Mesodermal cell (in vitro differentiated cells): Measurements from ENCODE around the gene TDRD9.
A peak's percentile ranks its signal among the peaks of the same experiment; 100 is the strongest.

Experiments
- H3K27ac ChIP-seq: 2 replicates; pipeline ENCODE4 v1.7.0; 2013; ENCODE audit warnings: mild to moderate bottlenecking, low read depth, low read length, moderate library complexity; ENCODE audit not compliant: severe bottlenecking
- H3K36me3 ChIP-seq: 2 replicates; pipeline ENCODE4 v1.7.1; 2013; ENCODE audit warnings: mild to moderate bottlenecking, low read length, moderate library complexity; ENCODE audit not compliant: control insufficient read depth, insufficient read depth
- H3K4me1 ChIP-seq: one replicate; pipeline ENCODE4 v1.7.1; 2013; ENCODE audit warnings: mild to moderate bottlenecking, low read length; ENCODE audit not compliant: insufficient read depth, control insufficient read depth, poor library complexity, severe bottlenecking
- H3K4me3 ChIP-seq: 2 replicates; pipeline ENCODE4 v1.7.0; 2013; ENCODE audit warnings: low read length, control low read depth, mild to moderate bottlenecking; ENCODE audit not compliant: insufficient read depth, poor library complexity, severe bottlenecking; ENCODE audit errors: extremely low read depth
- H3K9me3 ChIP-seq: 2 replicates; pipeline ENCODE4 v1.7.1; 2013; ENCODE audit warnings: mild to moderate bottlenecking, low read length, moderate library complexity; ENCODE audit not compliant: control insufficient read depth
- WGBS, 2 experiments: methylation state at CpG; one replicate each; pipeline ENCODE4 v1.1.5; 2013; ENCODE audit warnings: missing lambda C conversion rate in 2 of 2; ENCODE audit not compliant: insufficient coverage in 2 of 2; 5-methylcytosine and 5-hydroxymethylcytosine counted together

Gene TDRD9

DNA sequence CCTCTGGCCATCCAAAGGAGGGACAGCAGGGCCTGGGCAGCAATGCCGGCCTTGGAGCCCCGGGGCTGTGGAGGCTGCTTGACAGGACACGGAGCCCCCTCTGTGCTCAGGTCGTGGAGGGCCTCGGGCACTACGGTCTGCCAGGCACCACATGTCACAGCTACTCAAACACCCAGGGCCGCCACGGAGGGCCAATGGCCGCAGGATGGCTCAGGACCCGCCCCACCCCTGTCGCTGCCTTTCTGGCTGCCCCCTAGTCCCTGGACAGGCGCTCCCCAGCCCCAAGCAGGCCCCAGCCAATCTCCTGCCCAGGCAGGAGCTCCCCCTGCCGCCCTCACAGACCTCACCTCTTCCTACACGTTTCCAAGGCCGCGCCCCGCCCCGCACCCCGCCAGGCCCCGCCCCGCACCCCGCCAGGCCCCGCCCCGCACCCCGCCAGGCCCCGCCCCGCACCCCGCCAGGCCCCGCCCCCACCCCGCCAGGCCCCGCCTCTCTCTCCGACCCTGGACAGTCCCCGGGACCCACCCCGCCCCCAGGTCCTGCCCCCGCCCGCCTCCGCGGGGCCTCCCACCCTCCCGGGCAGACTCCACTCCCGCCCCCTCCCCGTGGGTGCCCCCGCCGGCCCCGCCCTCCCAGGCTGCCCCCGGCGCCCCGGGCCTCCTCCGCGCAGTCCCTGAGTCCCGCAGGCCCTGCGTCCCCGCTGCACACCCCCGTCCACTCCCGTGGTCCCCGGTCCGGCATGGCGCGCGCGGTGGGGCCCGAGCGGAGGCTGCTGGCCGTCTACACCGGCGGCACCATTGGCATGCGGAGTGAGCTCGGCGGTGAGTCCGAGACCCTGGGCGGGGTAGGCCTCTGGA is 157.0 kb downstream of the TDRD9 start, which contains the start of gene ASPG:
Gene ASPG (plus strand): TSS at position 669 of the 857 bp plus-strand sequence. CDS start 71 bp downstream, at position 740.
- H3K4me1 ChIP-seq = no peaks in the 10 kb centered on the region
- no peaks in the 10 kb centered on the region for H3K9me3 ChIP-seq
- no peaks in the 10 kb centered on the region for H3K36me3 ChIP-seq
- H3K4me3 ChIP-seq = peak within 1 kb of the TSS; percentile 2
- peak within 1 kb of the TSS; percentile 23 for H3K27ac ChIP-seq
- 67 to 72% methylated on average over 29 to 35 of the region's 70 CpGs for WGBS, 2 experiments

DNA sequence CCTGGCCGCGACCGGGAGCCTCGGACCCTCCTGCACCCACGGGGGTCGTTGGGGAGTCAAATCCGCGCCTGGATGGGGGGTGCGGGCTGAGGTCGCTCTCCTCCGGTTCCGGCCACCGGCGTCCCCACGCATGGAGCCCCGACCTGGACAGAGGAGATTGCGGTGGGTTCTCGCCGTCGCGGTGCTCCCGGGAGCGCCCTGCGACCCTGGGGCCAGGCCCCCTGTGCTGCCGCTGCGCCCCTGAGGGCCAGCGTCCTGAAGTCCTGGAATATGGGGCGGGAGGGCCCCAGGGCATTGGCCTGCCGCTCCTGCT is 157.6 kb downstream of the TDRD9 start:
- no peaks in the 10 kb centered on the region for H3K9me3 ChIP-seq
- no peak overlapping the region for H3K27ac ChIP-seq
- no peaks in the 10 kb centered on the region for H3K4me1 ChIP-seq
- H3K4me3 ChIP-seq = peak overlapping the region; percentile 2
- WGBS, 2 experiments = 74 to 87% methylated on average over 18 to 28 of the region's 29 CpGs
- H3K36me3 ChIP-seq = no peaks in the 10 kb centered on the region

DNA sequence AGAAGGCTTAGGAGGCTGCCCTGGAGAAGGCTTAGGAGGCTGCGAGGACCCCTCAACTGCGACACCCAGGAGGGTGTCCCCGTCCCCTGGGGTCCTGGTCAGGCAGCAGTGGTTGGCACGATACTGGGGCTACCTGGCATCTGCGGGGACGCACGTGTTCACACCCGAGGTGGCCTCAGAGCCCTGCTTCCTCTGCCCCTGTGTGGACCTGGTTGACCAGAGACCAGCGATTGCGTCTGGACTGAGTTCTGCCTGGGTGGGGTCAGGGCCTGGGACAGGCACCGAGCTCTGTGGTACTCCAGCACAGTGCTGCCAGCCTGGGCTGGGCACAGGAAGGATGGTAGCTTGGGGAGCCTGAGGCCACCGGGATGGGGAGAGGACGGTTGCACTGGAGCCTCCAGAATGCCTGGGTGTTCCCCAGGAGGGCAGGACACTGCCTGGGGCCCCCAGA is 158.0 kb downstream of the TDRD9 start:
- Histone ChIP-seq H3K4me3 (no peak overlapping the region), H3K9me3 (no peaks in the 10 kb centered on the region), H3K27ac (no peak overlapping the region), H3K4me1 (no peaks in the 10 kb centered on the region), H3K36me3 (no peaks in the 10 kb centered on the region)
- WGBS, 2 experiments = 93 to 94% methylated on average over 11 to 13 of the region's 13 CpGs

DNA sequence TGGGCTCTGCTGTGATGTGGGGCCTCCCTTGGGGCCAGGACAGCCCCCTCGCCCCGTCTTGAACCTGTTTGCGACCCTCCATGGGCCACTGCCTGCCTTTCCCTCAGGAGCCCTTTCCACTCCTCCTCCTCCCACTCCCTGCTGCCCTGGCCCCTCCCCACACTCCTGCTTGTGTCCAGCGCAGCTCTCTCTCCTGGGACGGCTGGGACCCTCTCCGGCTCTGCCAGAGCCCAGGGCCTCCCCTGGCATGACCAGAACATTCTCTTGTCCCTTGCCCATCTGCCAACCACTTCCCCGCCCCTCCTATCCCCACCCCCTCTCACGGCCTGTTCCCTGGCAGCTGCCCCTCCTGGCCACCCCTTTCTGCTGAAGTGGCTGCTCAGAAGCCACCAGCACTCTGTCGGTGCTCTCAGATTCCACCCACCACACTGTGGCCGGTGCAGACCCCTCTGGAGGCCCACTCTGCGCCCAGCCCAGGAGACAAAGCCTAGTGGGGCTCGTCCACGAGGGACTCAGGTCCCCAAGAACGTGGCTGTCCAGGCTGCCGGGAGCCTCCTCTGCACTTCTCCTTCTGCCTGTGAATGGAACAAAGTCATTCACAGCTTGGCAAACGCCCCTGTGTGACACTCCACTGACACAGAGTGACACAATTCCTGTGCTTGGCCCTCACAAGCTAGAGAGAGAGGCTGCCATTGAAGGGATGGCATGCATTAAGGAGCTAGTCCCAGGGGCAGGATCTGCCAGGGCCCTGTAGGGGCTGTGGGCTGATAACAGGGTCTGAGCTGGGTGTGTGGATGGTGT is 158.6 kb downstream of the TDRD9 start:
- 82 to 83% methylated on average over 13 to 14 of the region's 16 CpGs for WGBS, 2 experiments
- H3K4me1 ChIP-seq = no peaks in the 10 kb centered on the region
- no peak overlapping the region for H3K27ac ChIP-seq
- no peak overlapping the region for H3K4me3 ChIP-seq
- no peaks in the 10 kb centered on the region for H3K9me3 ChIP-seq
- no peaks in the 10 kb centered on the region for H3K36me3 ChIP-seq

DNA sequence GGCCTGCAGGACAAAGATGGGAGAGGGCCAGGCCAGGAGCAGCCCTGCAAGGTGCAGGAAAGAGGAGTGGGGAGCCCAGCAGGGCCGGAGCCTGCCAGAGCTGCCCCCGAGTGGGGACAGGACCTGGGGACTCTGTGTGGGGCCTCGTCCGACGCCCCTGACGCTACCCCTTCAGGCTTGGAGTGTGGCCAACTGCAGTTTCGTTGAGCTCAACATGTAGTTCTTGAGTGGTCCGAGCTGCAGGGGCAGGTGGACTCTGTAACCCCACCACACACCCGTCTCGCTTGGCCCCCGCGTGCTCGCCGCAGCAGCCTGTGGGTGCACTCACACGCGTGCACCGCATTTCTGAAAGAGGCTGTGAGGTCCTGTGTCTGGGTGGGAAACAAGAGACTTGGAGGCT is 159.2 kb downstream of the TDRD9 start:
- H3K36me3 ChIP-seq = no peaks in the 10 kb centered on the region
- WGBS, 2 experiments = 81 to 87% methylated on average over 15 to 16 of the region's 17 CpGs
- H3K4me3 ChIP-seq = no peak overlapping the region
- H3K9me3 ChIP-seq = no peaks in the 10 kb centered on the region
- no peak overlapping the region for H3K27ac ChIP-seq
- H3K4me1 ChIP-seq = no peaks in the 10 kb centered on the region

DNA sequence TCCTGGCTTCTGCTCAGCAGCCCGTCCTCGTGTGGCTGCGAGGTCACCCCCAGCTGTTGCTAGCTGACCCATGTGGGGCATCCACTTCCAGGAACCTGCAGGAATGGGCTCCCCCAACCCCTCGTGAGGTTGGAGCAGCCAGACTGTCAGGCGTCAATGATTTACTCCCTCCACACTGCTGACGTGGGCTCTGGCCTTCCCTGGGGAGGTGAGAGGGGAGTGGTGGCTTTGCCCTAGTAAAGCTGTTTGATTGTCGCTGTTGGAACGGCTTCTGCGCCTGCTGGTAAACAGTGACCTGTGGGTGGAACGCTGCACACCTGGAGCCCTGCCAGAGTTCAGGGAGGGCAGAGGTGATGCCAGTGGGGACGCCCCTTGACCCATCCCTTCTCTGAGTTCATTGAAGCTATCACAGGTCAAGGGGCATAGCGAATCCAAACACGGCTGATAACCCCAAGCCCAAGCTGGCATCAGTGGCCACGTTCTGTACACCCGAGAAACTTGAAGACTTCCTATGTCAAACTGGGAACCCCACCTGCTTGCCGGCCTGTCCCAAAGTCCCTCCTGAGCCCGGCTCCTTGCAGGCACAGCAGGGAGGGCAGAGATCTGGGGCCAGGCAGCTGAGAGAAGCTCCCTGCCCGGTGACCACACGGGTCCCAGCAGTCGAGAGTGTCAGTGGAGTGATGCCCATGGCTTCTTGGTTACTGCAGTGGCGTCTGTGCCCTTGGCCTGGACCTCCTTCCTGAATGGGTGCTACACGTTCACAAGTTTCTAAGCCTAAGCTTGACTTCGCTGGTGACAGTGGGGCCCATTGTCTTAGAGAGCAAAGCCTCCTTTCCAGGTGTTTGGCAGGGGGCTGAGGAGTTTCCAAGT is 160.0 kb downstream of the TDRD9 start:
- Histone ChIP-seq H3K4me3 (no peak overlapping the region), H3K36me3 (no peaks in the 10 kb centered on the region), H3K9me3 (no peaks in the 10 kb centered on the region), H3K4me1 (no peaks in the 10 kb centered on the region), H3K27ac (no peak overlapping the region)
- 86 to 87% methylated on average over 20 to 23 of the region's 23 CpGs for WGBS, 2 experiments

DNA sequence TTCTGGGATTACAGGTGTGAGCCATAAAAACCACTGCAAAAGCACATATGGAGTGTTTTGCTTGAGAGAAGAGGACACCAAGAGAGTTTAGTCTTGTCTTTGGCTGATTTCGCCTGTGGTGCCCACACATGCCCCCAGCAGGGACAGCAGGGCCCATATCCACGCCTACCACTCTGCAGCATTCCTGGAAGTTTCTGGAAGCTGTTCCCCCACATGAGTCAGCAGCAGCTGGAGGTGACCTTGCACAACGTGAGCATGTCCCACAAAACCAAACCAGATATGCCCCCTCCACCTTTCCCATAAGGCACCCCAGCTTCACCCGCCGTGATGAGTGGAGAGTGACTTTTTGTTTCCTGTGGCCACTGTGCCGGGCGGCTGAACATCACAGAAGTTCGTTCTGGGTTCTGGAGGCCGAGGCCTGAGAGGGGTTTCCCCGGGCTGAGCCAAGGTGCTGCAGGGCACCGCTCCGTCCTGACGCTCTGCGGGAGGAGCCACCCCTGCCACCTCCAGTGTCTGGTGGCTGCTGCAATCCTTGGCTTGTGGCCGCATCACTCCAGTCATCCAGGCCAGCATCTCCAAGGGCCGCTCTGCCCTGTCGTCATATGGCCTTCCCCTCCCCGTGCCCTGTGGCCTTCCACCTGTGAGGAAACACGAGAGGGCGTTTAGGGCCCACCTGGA is 162.0 kb downstream of the TDRD9 start:
- Histone ChIP-seq H3K4me3 (no peak overlapping the region), H3K36me3 (no peaks in the 10 kb centered on the region), H3K4me1 (no peaks in the 10 kb centered on the region), H3K27ac (no peak overlapping the region), H3K9me3 (no peaks in the 10 kb centered on the region)
- 92 to 96% methylated on average over 18 of the region's 20 CpGs for WGBS, 2 experiments

DNA sequence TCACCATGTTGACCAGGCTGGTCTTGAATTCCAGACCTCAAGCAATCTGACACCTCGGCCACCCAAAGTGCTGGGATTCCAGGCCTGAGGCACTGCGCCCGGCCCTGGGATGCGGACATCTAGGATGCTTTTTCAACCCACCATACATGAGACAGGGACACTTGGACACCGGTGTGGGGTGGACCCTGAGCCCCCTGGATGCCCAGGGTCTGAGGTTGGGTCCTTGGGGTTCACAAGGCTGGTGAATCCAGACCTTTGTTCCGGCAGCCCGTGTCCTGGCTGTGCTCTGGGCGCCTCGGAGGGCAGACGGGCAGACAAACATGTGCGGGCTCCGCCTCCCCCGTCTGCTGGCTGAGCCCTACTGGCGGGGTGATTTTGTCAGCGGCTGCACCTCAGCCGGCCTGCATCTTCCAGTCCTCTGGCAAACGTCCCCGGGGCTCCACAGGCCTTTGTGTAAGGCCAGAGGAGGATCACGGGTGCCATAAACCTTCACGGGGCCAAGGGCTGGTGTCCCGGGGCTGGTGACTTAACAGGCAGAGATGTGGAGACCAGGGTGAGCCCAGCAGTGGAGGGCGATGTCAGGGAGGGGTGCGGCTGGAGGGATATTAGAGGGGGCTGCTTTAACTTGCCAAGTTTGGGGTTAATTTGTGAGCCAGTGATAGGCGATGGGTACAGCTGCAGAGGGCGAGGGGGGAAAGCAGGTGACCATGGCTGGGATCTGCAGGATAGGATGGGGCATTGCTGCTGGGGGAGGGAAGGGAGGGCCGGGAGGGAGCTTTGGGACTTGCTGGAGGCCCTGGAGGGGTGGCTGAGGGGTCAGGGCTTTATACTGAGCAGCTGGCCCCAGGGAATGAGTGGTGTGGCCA is 163.0 kb downstream of the TDRD9 start:
- H3K36me3 ChIP-seq = no peaks in the 10 kb centered on the region
- H3K4me3 ChIP-seq = no peak overlapping the region
- no peaks in the 10 kb centered on the region for H3K4me1 ChIP-seq
- no peaks in the 10 kb centered on the region for H3K9me3 ChIP-seq
- no peak overlapping the region for H3K27ac ChIP-seq
- WGBS, 2 experiments = 78 to 82% methylated on average over 24 to 25 of the region's 26 CpGs

DNA sequence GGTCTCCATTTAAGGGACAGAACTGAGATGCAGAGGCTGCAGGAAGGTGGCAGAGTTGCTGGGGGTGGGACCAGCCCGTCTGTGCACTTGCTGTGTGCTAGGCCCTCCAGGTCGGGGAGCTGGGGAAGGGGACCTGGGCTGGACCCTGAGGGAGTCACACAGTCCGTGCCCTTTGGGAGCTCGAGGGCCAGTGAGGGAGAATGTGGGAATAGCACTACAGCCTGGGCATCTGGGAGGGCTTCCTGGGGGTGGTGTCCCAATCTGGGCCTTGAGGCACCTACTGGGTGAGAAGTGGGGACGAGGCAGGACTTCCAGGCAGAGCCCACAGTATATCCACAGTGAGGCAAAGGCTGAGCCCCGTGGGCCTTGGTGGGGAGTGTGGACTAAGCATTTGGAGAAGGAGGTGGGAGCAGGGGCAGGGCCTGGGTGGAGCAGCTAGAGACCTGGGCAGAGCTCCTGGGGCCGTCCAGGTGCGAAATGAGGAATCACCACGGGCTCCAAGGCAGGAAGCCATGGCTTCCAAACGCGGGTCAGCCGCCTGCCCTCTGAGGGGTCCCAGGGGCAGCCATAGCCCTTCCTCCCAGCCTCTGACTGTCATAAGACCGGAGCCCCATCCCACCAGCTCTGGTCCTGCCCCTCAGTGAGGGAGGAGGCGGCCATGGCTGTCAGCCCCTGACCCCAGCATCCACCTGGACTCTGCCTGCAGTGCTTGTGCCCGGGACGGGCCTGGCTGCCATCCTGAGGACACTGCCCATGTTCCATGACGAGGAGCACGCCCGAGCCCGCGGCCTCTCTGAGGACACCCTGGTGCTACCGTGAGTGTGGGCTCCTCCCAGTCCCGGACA is 163.9 kb downstream of the TDRD9 start:
- Histone ChIP-seq H3K4me1 (no peaks in the 10 kb centered on the region), H3K4me3 (no peak overlapping the region), H3K36me3 (no peaks in the 10 kb centered on the region), H3K27ac (no peak overlapping the region), H3K9me3 (no peaks in the 10 kb centered on the region)
- WGBS, 2 experiments = 90 to 91% methylated on average over 19 to 21 of the region's 23 CpGs
